ENCODE measurements around the gene MAPK8IP1. TPM values are rescaled to one million over a fixed set of nuclear protein-coding genes. Genes with fewer than 3 reads are reported as not detected.

The MAPK8IP1 gene
- total RNA-seq, 6 experiments from 2014 or later, result 1.7 to 6.2 (median 2.6) TPM

DNA sequence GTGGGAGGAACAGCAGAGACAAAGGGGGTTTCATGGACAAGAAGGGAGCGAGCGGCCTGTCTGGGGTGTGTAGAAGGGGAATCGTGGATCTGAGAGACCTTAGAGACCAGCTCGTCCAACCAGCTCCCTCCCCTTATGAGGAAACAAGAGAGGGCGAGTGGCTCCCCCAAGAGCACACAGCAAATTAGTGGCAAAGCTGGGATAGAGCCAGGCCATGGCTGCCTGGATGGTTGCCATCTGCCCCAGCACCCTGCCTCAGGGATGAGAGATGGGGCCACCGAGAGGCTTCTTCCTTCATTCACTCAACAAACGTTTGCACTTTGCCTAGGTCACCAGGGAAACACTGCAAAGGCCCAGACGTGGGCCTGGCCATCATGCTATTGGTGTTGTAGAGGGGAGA is 4.1 kb downstream of the MAPK8IP1 start:
- ATAC-seq (no peak), DNase-seq (peak in 1 of 3 donors; percentile 39)
- H3K27me3 ChIP-seq, result no peaks in the 10 kb centered on the region
- no peaks in the 10 kb centered on the region for H3K9me3 ChIP-seq
- no CpG with 5 or more reads among the region's 8 CpGs for WGBS (ENCODE audit: insufficient coverage, low coverage, low lambda C conversion rate, missing lambda C conversion rate)
- H3K36me3 ChIP-seq, result no peaks in the 10 kb centered on the region
- TF ChIP-seq POLR2A (IDR thresholded peaks at IDR 0.05), result no peak
- TF ChIP-seq, protein P1, sequence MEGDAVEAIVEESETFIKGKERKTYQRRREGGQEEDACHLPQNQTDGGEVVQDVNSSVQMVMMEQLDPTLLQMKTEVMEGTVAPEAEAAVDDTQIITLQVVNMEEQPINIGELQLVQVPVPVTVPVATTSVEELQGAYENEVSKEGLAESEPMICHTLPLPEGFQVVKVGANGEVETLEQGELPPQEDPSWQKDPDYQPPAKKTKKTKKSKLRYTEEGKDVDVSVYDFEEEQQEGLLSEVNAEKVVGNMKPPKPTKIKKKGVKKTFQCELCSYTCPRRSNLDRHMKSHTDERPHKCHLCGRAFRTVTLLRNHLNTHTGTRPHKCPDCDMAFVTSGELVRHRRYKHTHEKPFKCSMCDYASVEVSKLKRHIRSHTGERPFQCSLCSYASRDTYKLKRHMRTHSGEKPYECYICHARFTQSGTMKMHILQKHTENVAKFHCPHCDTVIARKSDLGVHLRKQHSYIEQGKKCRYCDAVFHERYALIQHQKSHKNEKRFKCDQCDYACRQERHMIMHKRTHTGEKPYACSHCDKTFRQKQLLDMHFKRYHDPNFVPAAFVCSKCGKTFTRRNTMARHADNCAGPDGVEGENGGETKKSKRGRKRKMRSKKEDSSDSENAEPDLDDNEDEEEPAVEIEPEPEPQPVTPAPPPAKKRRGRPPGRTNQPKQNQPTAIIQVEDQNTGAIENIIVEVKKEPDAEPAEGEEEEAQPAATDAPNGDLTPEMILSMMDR (IDR thresholded peaks at IDR 0.05), result no peak
- H3K4me1 ChIP-seq, result peaks cover 0 to 24% (median 0%) of the 10 kb centered on the region in 4 donors
- intact Hi-C loops (cut with DNase I), result no loop called here
- no peak overlapping the region for H3K4me3 ChIP-seq
- no peak overlapping the region for H3K27ac ChIP-seq

DNA sequence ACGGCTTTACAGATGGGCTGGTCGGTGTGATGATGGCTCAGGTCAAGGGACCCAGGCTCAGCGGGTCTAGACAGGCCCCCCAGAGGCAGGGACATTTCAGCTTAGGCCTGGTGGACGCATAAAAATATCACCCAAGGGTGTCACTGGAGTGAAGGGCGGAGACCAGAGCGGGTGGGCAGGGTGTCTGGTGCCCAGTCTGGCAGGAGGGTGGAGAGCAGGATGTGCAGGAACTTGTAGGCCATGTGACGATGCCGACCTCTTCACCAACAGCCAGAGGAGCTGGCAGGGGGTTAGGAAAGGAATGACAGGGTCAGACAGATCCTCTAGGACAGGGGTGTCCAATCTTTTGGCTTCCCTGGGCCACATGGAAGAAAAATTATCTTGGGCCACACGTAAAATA is 4.5 kb downstream of the MAPK8IP1 start:
- Histone ChIP-seq H3K36me3 (no peaks in the 10 kb centered on the region), H3K27ac (no peak overlapping the region), H3K9me3 (no peaks in the 10 kb centered on the region), H3K4me3 (no peak overlapping the region), H3K27me3 (no peaks in the 10 kb centered on the region), H3K4me1 (peaks cover 0 to 24% (median 0%) of the 10 kb centered on the region in 4 donors)
- DNase-seq, result peak in 2 of 3 donors; percentile 9 to 33
- TF ChIP-seq, protein P1 (IDR thresholded peaks at IDR 0.05), result no peak
- no peak for TF ChIP-seq POLR2A (IDR thresholded peaks at IDR 0.05)
- ATAC-seq, result no peak
- intact Hi-C loops (cut with DNase I), result no loop called here
- WGBS (ENCODE audit: insufficient coverage, low coverage, low lambda C conversion rate, missing lambda C conversion rate), result 72% methylated on average over 2 of the region's 9 CpGs

DNA sequence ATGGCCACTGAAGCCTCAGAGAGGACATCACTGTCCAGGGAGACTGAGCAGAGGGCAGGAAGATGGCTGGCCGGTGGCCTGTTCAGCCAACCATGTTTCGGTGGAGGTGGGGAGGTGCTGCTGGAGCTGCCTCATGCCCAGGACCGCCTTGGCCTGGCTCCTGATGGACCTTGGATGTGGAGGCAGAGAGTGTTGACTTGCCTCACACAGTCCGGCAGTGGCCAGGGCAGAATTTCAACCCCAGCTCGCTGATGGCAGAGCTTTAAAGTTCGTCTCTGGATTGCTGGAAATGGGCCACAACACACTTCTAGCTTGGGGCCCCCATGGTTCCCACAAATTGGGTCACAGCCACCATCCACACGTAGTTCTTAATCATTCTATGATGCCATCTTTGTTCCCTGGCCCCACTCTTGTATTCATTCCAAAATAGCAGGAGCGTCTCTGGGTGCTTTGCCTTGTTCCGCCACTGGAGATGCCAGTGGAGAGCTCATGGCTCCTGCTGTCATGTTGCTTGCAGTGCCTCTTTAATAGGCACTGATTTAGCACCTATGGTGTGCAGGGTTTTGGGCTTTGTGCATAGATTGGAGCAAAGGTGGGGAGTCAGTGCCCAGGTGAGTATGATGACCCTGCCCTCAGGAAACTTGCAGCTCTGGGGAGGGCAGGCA is 5.6 kb downstream of the MAPK8IP1 start:
- 40% methylated on average over 2 of the region's 9 CpGs for WGBS (ENCODE audit: insufficient coverage, low coverage, low lambda C conversion rate, missing lambda C conversion rate)
- H3K4me1 ChIP-seq, result peaks cover 0 to 20% (median 0%) of the 10 kb centered on the region in 4 donors
- H3K27ac ChIP-seq, result peak overlapping the region in 1 of 3 donors; percentile 30
- no peak overlapping the region for H3K4me3 ChIP-seq
- DNase-seq, result peak in 2 of 3 donors; percentile 92 to 93
- no peaks in the 10 kb centered on the region for H3K9me3 ChIP-seq
- no peaks in the 10 kb centered on the region for H3K36me3 ChIP-seq
- no peaks in the 10 kb centered on the region for H3K27me3 ChIP-seq
- peak; percentile 75 to 90 (median 84) for ATAC-seq
- intact Hi-C loops (cut with DNase I), result no loop called here
- no peak for TF ChIP-seq POLR2A (IDR thresholded peaks at IDR 0.05)
- TF ChIP-seq, protein P1 (IDR thresholded peaks at IDR 0.05), result peak in 2 of 4 donors; percentile 11 to 19

GRCh38 chr11:45892856-45893255 is 7.4 kb downstream of the MAPK8IP1 start:
- Histone ChIP-seq H3K27me3 (no peaks in the 10 kb centered on the region), H3K9me3 (no peaks in the 10 kb centered on the region), H3K27ac (no peak overlapping the region), H3K4me3 (no peak overlapping the region), H3K4me1 (peaks cover 0 to 19% (median 0%) of the 10 kb centered on the region in 4 donors), H3K36me3 (no peaks in the 10 kb centered on the region)
- 44% methylated on average over 3 of the region's 5 CpGs for WGBS (ENCODE audit: insufficient coverage, low coverage, low lambda C conversion rate, missing lambda C conversion rate)
- ATAC-seq (peak in 3 of 4 donors; percentile 23 to 67 (median 23)), DNase-seq (peak in 2 of 3 donors; percentile 75 to 80)
- intact Hi-C loops (cut with DNase I), result no loop called here
- TF ChIP-seq POLR2A (IDR thresholded peaks at IDR 0.05), result no peak
- TF ChIP-seq, protein P1 (IDR thresholded peaks at IDR 0.05), result no peak
